KOPT-K1 (cell line): ENCODE results near the gene CAPN12.

Source experiments
- H3K27ac ChIP-seq: fragments of 200-600 bp; sonication (generic); 2 replicates; pipeline ENCODE4 v1.5.1; 2016; ENCODE audit warnings: antibody characterized with exemption, mild to moderate bottlenecking, low read depth, low read length; ENCODE audit not compliant: poor library complexity, severe bottlenecking
- H3K36me3 ChIP-seq: fragments of 200-600 bp; sonication (generic); 2 replicates; pipeline ENCODE4 v1.5.1; 2017; ENCODE audit warnings: antibody characterized with exemption, mild to moderate bottlenecking, low read length, moderate library complexity; ENCODE audit not compliant: insufficient read depth
- H3K9me3 ChIP-seq: fragments of 200-600 bp; sonication (generic); 2 replicates; pipeline ENCODE4 v1.5.1; 2017; ENCODE audit warnings: antibody characterized with exemption, low read length, mild to moderate bottlenecking; ENCODE audit not compliant: insufficient read depth, poor library complexity, severe bottlenecking

CAPN12 gene

DNA sequence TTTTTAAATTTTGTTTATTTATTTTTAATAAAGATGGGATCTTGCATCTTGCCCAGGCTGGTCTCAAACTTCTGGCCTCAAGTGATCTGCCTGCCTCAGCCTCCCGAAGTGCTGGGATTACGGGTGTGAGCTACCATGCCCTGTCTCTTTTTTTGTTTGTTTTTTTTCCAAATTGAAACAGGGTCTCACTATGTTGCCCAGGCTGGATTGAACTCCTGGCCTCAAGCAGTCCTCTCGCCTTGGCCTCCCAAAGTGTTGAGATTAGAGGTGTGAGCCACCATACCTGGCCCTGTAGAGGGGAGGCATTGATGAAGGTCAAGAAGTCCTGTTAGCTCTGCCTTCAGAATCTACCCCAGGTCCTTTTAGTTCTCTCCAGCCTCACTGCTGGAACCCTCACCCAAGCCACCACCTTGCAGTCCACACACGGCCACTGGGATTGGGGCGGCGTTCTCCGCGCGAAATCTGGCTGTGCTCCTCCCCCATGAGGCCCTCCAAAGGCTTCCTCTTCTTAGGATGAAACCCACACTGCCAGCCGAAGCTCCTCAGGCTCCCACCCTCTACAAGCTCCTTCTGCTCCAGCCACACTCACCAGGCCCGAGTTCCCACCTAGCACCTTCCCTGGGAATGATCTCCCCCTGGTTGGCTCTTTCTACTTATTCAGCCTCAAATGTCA, 61.9 kb downstream of the CAPN12 start:
- Histone ChIP-seq H3K36me3 (no peaks in the 10 kb centered on the region), H3K27ac (no peak overlapping the region), H3K9me3 (no peaks in the 10 kb centered on the region)
